RWPE1 (cell line): Measurements from ENCODE around the gene PRKD1.

Experiments used
- CTCF ChIA-PET: fragments of 350-600 bp; sonication (Branson Sonifier 250); formaldehyde crosslinking; extraction: SDS; loops from one replicate; lab custom pipeline; 2021; lab: Yijun Ruan, JAX
- POLR2A ChIA-PET: fragments of 400-600 bp; formaldehyde crosslinking; extraction: SDS; loops from one replicate; lab custom pipeline; 2020; ENCODE audit warnings: antibody characterized with exemption; ENCODE audit not compliant: low non-redundant PET; lab: Yijun Ruan, JAX
- DNase-seq: peaks from one replicate; pipeline ENCODE4 v3.0.0; 2012; ENCODE audit warnings: low spot score
- H3K27ac ChIP-seq: fragments of 450-650 bp; 2 replicates; pipeline ENCODE4 v1.5.1; 2017
- CTCF ChIP-seq: fragments of 450-650 bp; conservative IDR thresholded peaks from 2 replicates; pipeline ENCODE4 v1.5.1; 2017; ENCODE audit warnings: low read depth, mild to moderate bottlenecking

PRKD1 gene

GRCh38 chr14:29838752-29839151 lies 88.9 kb downstream of the PRKD1 start:
- ChIA-PET POLR2A (no interaction called here), CTCF (no interaction called here)
- DNase-seq: no peak
- H3K27ac ChIP-seq: no peak overlapping the region
- TF ChIP-seq CTCF: no peak

GRCh38 chr14:29836395-29836794 lies 91.3 kb downstream of the PRKD1 start:
- DNase-seq: no peak
- POLR2A ChIA-PET: no interaction called here
- H3K27ac ChIP-seq: no peak overlapping the region
- CTCF ChIA-PET: no interaction called here
- no peak for TF ChIP-seq CTCF

GRCh38 chr14:29832042-29832441 lies 95.6 kb downstream of the PRKD1 start:
- H3K27ac ChIP-seq: no peak overlapping the region
- ChIA-PET CTCF (interaction anchor here (0.6 kb wide), 1 partner anchor 154 kb away, joined by 4 read pairs; no protein-coding TSS in a partner anchor), POLR2A (no interaction called here)
- no peak for DNase-seq
- no peak for TF ChIP-seq CTCF

- no peak for DNase-seq
- no peak overlapping the region for H3K27ac ChIP-seq
- no peak for TF ChIP-seq CTCF
- ChIA-PET CTCF (no interaction called here), POLR2A (no interaction called here)
Observed at GRCh38 chr14:29829851-29830250, 97.8 kb downstream of the PRKD1 start.

GRCh38 chr14:29823816-29824215 lies 103.8 kb downstream of the PRKD1 start:
- H3K27ac ChIP-seq: no peak overlapping the region
- TF ChIP-seq CTCF: no peak
- DNase-seq: no peak
- CTCF ChIA-PET: no interaction called here
- POLR2A ChIA-PET: no interaction called here

GRCh38 chr14:29822430-29822709 lies 105.3 kb downstream of the PRKD1 start:
- ChIA-PET CTCF (interaction anchor here (0.7 kb wide), 1 partner anchor 11 kb away, joined by 3 read pairs; no protein-coding TSS in a partner anchor), POLR2A (no interaction called here)
- no peak for DNase-seq
- no peak overlapping the region for H3K27ac ChIP-seq
- TF ChIP-seq CTCF: no peak
